A549 (cell line): ENCODE measurements around the gene FAN1. TPM values are rescaled to one million over a fixed set of nuclear protein-coding genes. Genes with fewer than 3 reads are reported as not detected.

Source experiments
- ATAC-seq, 2 experiments: fragments of 200-7000 bp in 1 of 2; fragments of >200 bp in 1 of 2; cut with Nextera tagmentation in 1 of 2; cut with Tn5 transposase in 1 of 2; 3 replicates each; pipeline versions ENCODE4 v1.8.0 to v1.9.1; 2018 to 2020; ENCODE audit warnings: mild to moderate bottlenecking in 1 of 2, moderate library complexity in 1 of 2
- CTCF ChIA-PET: fragments of 300-600 bp; sonication (Branson Sonifier 250); formaldehyde crosslinking; extraction: SDS; loops from one replicate; lab custom pipeline; 2021; ENCODE audit warnings: antibody characterized with exemption, inconsistent platforms; lab: Yijun Ruan, JAX
- POLR2A ChIA-PET: fragments of 350-600 bp; formaldehyde crosslinking; extraction: SDS; loops from one replicate; lab custom pipeline; 2021; ENCODE audit warnings: antibody characterized with exemption, inconsistent platforms; lab: Yijun Ruan, JAX
- DNase-seq, 2 experiments: peaks; one replicate each; pipeline versions ENCODE4 v3.0.0 to v3.0.0-alpha.2; 2011 to 2016; ENCODE audit warnings: low read depth in 1 of 2, low spot score in 1 of 2
- FAIRE-seq: peaks from 2 replicates; lab custom pipeline; 2011; peaks lifted over from hg19 to GRCh38; lab: Jason Lieb, UNC
- H3K27ac ChIP-seq, 2 experiments: fragments of >200 bp; sonication (Bioruptor Twin); formaldehyde crosslinking; 3 replicates each; pipeline ENCODE4 v1.5.1; 2016 to 2017
- H3K4me1 ChIP-seq: fragments of >200 bp; sonication (Bioruptor Twin); formaldehyde crosslinking; 3 replicates; pipeline ENCODE4 v1.6.1; 2016
- H3K4me2 ChIP-seq: fragments of >200 bp; sonication (Bioruptor Twin); formaldehyde crosslinking; 3 replicates; pipeline ENCODE4 v1.6.1; 2016
- H3K4me3 ChIP-seq: fragments of >200 bp; sonication (Bioruptor Twin); formaldehyde crosslinking; 3 replicates; pipeline ENCODE4 v1.5.1; 2016
- H3K9me3 ChIP-seq: fragments of >200 bp; sonication (Bioruptor Twin); formaldehyde crosslinking; 3 replicates; pipeline ENCODE4 v1.6.1; 2016
- CTCF ChIP-seq: fragments of >200 bp; sonication (Bioruptor Twin); formaldehyde crosslinking; IDR thresholded peaks from 3 replicates; pipeline ENCODE4 v1.5.1; 2016
- E2F6 ChIP-seq: IDR thresholded peaks from 2 replicates; pipeline ENCODE4 v1.6.1; 2012; ENCODE audit warnings: low read depth, borderline replicate concordance
- EP300 ChIP-seq, 2 experiments: fragments of >200 bp; sonication (Bioruptor Twin); formaldehyde crosslinking; IDR thresholded peaks; 2 replicates in 1 of 2; 3 replicates in 1 of 2; pipeline ENCODE4 v1.6.1; 2016 to 2017
- ESRRA ChIP-seq: fragments of 150-350 bp; IDR thresholded peaks from 2 replicates; pipeline ENCODE4 v1.6.1; 2014; ENCODE audit warnings: mild to moderate bottlenecking, low read length, borderline replicate concordance
- FOSB ChIP-seq: fragments of 250-450 bp; sonication (Bioruptor Pico); IDR thresholded peaks from 2 replicates; pipeline ENCODE4 v1.5.0; 2020; ENCODE audit warnings: mild to moderate bottlenecking, moderate library complexity
- HMGXB4 ChIP-seq: fragments of 250-450 bp; sonication (Bioruptor Pico); IDR thresholded peaks from 2 replicates; pipeline ENCODE4 v1.5.0; 2021; ENCODE audit warnings: mild to moderate bottlenecking, moderate library complexity, borderline replicate concordance
- HOXB13 ChIP-seq: fragments of 250-450 bp; sonication (Bioruptor Pico); IDR thresholded peaks from 2 replicates; pipeline ENCODE4 v1.5.0; 2020; ENCODE audit warnings: low read depth, mild to moderate bottlenecking, moderate library complexity
- KDM1A ChIP-seq: fragments of 200-600 bp; sonication (generic); IDR thresholded peaks from 2 replicates; pipeline ENCODE4 v1.6.1; 2016; ENCODE audit warnings: low read depth, mild to moderate bottlenecking
- MAFK ChIP-seq: fragments of 450-650 bp; IDR thresholded peaks from 2 replicates; pipeline ENCODE4 v1.6.1; 2014; ENCODE audit not compliant: partially characterized antibody
- NFE2L2 ChIP-seq: fragments of 150-350 bp; conservative IDR thresholded peaks from 2 replicates; pipeline ENCODE4 v1.6.1; 2014; ENCODE audit warnings: low read length
- NR3C1 ChIP-seq: fragments of >200 bp; sonication (Bioruptor Twin); formaldehyde crosslinking; IDR thresholded peaks from 3 replicates; pipeline ENCODE4 v1.6.1; 2017
- RAD21 ChIP-seq, 2 experiments: fragments of >200 bp in 1 of 2; sonication (Bioruptor Twin) in 1 of 2; formaldehyde crosslinking in 1 of 2; IDR thresholded peaks in 1 of 2; conservative IDR thresholded peaks in 1 of 2; 2 replicates in 1 of 2; 3 replicates in 1 of 2; pipeline ENCODE4 v1.6.1; 2012 to 2018; ENCODE audit warnings: inconsistent platforms in 1 of 2
- RCOR1 ChIP-seq: fragments of 150-350 bp; IDR thresholded peaks from 2 replicates; pipeline ENCODE4 v1.6.1; 2014; ENCODE audit warnings: antibody characterized with exemption, low read length, low read depth
- ZC3H11A ChIP-seq: fragments of 450-650 bp; IDR thresholded peaks from 2 replicates; pipeline ENCODE4 v1.6.1; 2014; ENCODE audit warnings: antibody characterized with exemption, mild to moderate bottlenecking
- WGBS: methylation state at CpG from one replicate; pipeline ENCODE4 v1.1.6; 2017; ENCODE audit errors: missing lambda C conversion rate; 5-methylcytosine and 5-hydroxymethylcytosine counted together
- polyA plus RNA-seq, 4 experiments: library from polyadenylated mRNA; depleted of rRNA in 3 of 4; stranded (reverse); fragments of >200 nt; fragmentation: RNase III in 1 of 4; extraction: RNeasy Plus Mini Kit Qiagen cat#74134 plus additional on column Dnase treatment in 1 of 4; gene quantifications; 2 replicates in 3 of 4; 3 replicates in 1 of 4; pipeline ENCODE4 v1.2.3, GENCODE V29; 2011 to 2017

The FAN1 gene
- polyA plus RNA-seq, 2 of the 4 experiments (the other 2 are of a cell fraction), result 17.4 to 22.1 TPM

GRCh38 chr15:30896211-30896606 is 7.5 kb upstream of the FAN1 start (continued):
- TF ChIP-seq RCOR1 (no peak), ZC3H11A (no peak), NR3C1 (no peak), NFE2L2 (no peak)
- TF ChIP-seq, all 56 proteins: peak for 0

- WGBS, result 100% methylated on average over 1 of the region's 1 CpG
- no peak overlapping the region for H3K4me3 ChIP-seq
- TF ChIP-seq FOSB (CRISPR knock-in tag) (no peak), MAFK (no peak), HMGXB4 (CRISPR knock-in tag) (no peak), RAD21 (conservative IDR thresholded peaks at IDR 0.05 in 1 of 2, IDR thresholded peaks at IDR 0.05 in 1 of 2) (no peak)
- TF ChIP-seq, all 56 proteins: peak for 0
- H3K4me1 ChIP-seq, result peaks cover 5% of the 10 kb centered on the region; the same call in 1 of the 3 replicates
- H3K9me3 ChIP-seq, result no peaks in the 10 kb centered on the region
- POLR2A ChIA-PET, result no interaction called here
- CTCF ChIA-PET, result interaction anchor here (0.6 to 2.9 kb wide), 4 partner anchors 8 to 586 kb away, joined by 4 to 15 read pairs (median 8); no protein-coding TSS in a partner anchor
- ATAC-seq (no peak), FAIRE-seq (no peak), DNase-seq (no peak)
- no peak overlapping the region for H3K4me2 ChIP-seq
- no peak overlapping the region for H3K27ac ChIP-seq
Observed at GRCh38 chr15:30901889-30902288, 1.8 kb upstream of the FAN1 start.

GRCh38 chr15:30904812-30905211 is 1.1 kb downstream of the FAN1 start:
- no peak overlapping the region for H3K27ac ChIP-seq
- no peak for TF ChIP-seq ESRRA
- TF ChIP-seq HOXB13, result peak; percentile 34; the same call in 1 of the 2 replicates
- DNase-seq (no peak), ATAC-seq (no peak), FAIRE-seq (no peak)
- CTCF ChIA-PET, result interaction anchor here (2.0 kb wide), 1 partner anchor 12 kb away, joined by 5 read pairs; no protein-coding TSS in a partner anchor
- peak overlapping the region; percentile 79 for H3K4me2 ChIP-seq
- peak overlapping the region; percentile 62; the same call in 1 of the 3 replicates for H3K4me3 ChIP-seq
- no peaks in the 10 kb centered on the region for H3K9me3 ChIP-seq
- POLR2A ChIA-PET, result interaction anchor here (0.9 to 1.4 kb wide), 2 partner anchors 46 to 224 kb away, joined by 3 read pairs; no protein-coding TSS in a partner anchor
- WGBS, result 93% methylated on average over 5 of the region's 5 CpGs
- peaks cover 5% of the 10 kb centered on the region; the same call in 1 of the 3 replicates for H3K4me1 ChIP-seq

GRCh38 chr15:30905821-30906220 is 2.1 kb downstream of the FAN1 start:
- WGBS, result 83% methylated on average over 5 of the region's 5 CpGs
- no peak for ATAC-seq
- FAIRE-seq, result no peak
- no peak overlapping the region for H3K27ac ChIP-seq
- no peak for DNase-seq
- no peak overlapping the region for H3K4me3 ChIP-seq
- POLR2A ChIA-PET, result no interaction called here
- H3K9me3 ChIP-seq, result no peaks in the 10 kb centered on the region
- H3K4me2 ChIP-seq, result no peak overlapping the region
- CTCF ChIA-PET, result no interaction called here
- 0 out of 3 replicates have a peak, but pooled peaks have one; percentile 9 for TF ChIP-seq CTCF
- no peak for TF ChIP-seq MAFK
- TF ChIP-seq RAD21 (conservative IDR thresholded peaks at IDR 0.05 in 1 of 2, IDR thresholded peaks at IDR 0.05 in 1 of 2), result peak in 1 of 2 experiments; percentile 25; a peak in 1 of 5 replicates
- H3K4me1 ChIP-seq, result peaks cover 5% of the 10 kb centered on the region; the same call in 1 of the 3 replicates

GRCh38 chr15:30906366-30906765 is 2.7 kb downstream of the FAN1 start:
- H3K4me3 ChIP-seq, result no peak overlapping the region
- H3K4me1 ChIP-seq, result peaks cover 5% of the 10 kb centered on the region; the same call in 1 of the 3 replicates
- ATAC-seq (no peak), FAIRE-seq (no peak), DNase-seq (no peak)
- POLR2A ChIA-PET, result no interaction called here
- no peaks in the 10 kb centered on the region for H3K9me3 ChIP-seq
- TF ChIP-seq RAD21 (conservative IDR thresholded peaks at IDR 0.05 in 1 of 2, IDR thresholded peaks at IDR 0.05 in 1 of 2), result no peak
- no peak for TF ChIP-seq EP300 (IDR thresholded peaks at IDR 0.05)
- TF ChIP-seq KDM1A, result no peak
- no peak for TF ChIP-seq E2F6
- 87% methylated on average over 4 of the region's 4 CpGs for WGBS
- no peak overlapping the region for H3K4me2 ChIP-seq
- CTCF ChIA-PET, result interaction anchor here (1.6 kb wide), 1 partner anchor 11 kb away, joined by 4 read pairs; no protein-coding TSS in a partner anchor
- no peak overlapping the region for H3K27ac ChIP-seq
